ENCODE measurements around the gene USP24. TPM values are rescaled to one million over a fixed set of nuclear protein-coding genes. Genes with fewer than 3 reads are reported as not detected.

Gene USP24
- total and polyA plus RNA-seq, 10 of the 15 experiments (the other 5 are each of a cell fraction or from before 2014, with no cell fraction given): 4.6 to 36.5 (median 25.3) TPM

DNA sequence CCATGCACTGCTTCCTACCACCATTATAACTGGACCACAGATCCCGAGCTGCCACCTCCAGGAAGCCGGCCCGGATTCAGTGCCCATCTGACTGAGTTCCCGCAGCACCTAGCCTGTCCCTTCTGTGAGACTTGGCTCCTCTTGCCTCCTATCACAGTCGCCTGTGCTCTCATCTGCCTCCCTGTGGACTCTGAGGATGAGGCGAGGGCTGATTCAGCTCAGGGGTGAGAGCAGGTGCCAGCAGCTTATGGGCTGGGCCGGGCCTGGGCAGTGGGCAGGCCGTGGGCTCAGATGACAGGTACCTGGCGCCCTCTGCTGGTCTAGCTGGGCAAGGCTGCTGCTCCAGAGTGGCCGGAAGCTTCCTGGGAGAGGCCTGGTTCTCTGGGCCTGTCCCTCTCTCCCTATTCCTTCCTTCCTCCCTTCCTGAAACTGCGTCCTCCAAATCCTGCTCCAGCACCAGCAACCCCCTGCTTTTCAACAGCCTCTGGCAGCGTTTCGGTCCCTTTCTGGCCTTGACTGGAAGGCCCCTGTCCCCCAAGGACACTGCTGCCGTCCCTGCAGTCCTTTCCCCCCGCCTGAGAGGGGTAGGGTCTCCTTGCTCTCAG, 193.1 kb downstream of the USP24 start (continued):
- TF ChIP-seq RELB (IDR thresholded peaks at IDR 0.05; ENCODE audit: low read depth) (no peak), SUPT20H (IDR thresholded peaks at IDR 0.05; ENCODE audit: borderline replicate concordance, control insufficient read depth, low read depth, low read length) (no peak), NFYA (IDR thresholded peaks at IDR 0.05; ENCODE audit: borderline replicate concordance, low read depth, low read length) (no peak), ZNF217 (IDR thresholded peaks at IDR 0.05) (no peak), MEF2A (IDR thresholded peaks at IDR 0.05; ENCODE audit: insufficient read depth, low read depth, low read length) (no peak), SPI1 (IDR thresholded peaks at IDR 0.05; ENCODE audit: borderline replicate concordance, insufficient read depth, low read depth, low read length) (no peak), DPF2 (IDR thresholded peaks at IDR 0.05) (no peak), ASH2L (IDR thresholded peaks at IDR 0.05; ENCODE audit: borderline replicate concordance, low read depth) (no peak), GABPA (IDR thresholded peaks at IDR 0.05; ENCODE audit: low read depth) (no peak), POLR2AphosphoS5 (IDR thresholded peaks at IDR 0.05; ENCODE audit: low read length) (no peak), STAT1 (conservative IDR thresholded peaks at IDR 0.05) (no peak), SIX5 (IDR thresholded peaks at IDR 0.05; ENCODE audit: low read depth, low read length, severe bottlenecking) (no peak), SMC3 (IDR thresholded peaks at IDR 0.05; ENCODE audit: borderline replicate concordance, low read length) (peak; percentile 78), RBBP5 (conservative IDR thresholded peaks at IDR 0.05) (no peak), ZNF687 (IDR thresholded peaks at IDR 0.05) (no peak), EZH2 (IDR thresholded peaks at IDR 0.05; ENCODE audit: borderline replicate concordance, control insufficient read depth, low read depth, low read length) (no peak), YY1 (IDR thresholded peaks at IDR 0.05; ENCODE audit: low read depth, low read length) (no peak)
- TF ChIP-seq, protein P1, sequence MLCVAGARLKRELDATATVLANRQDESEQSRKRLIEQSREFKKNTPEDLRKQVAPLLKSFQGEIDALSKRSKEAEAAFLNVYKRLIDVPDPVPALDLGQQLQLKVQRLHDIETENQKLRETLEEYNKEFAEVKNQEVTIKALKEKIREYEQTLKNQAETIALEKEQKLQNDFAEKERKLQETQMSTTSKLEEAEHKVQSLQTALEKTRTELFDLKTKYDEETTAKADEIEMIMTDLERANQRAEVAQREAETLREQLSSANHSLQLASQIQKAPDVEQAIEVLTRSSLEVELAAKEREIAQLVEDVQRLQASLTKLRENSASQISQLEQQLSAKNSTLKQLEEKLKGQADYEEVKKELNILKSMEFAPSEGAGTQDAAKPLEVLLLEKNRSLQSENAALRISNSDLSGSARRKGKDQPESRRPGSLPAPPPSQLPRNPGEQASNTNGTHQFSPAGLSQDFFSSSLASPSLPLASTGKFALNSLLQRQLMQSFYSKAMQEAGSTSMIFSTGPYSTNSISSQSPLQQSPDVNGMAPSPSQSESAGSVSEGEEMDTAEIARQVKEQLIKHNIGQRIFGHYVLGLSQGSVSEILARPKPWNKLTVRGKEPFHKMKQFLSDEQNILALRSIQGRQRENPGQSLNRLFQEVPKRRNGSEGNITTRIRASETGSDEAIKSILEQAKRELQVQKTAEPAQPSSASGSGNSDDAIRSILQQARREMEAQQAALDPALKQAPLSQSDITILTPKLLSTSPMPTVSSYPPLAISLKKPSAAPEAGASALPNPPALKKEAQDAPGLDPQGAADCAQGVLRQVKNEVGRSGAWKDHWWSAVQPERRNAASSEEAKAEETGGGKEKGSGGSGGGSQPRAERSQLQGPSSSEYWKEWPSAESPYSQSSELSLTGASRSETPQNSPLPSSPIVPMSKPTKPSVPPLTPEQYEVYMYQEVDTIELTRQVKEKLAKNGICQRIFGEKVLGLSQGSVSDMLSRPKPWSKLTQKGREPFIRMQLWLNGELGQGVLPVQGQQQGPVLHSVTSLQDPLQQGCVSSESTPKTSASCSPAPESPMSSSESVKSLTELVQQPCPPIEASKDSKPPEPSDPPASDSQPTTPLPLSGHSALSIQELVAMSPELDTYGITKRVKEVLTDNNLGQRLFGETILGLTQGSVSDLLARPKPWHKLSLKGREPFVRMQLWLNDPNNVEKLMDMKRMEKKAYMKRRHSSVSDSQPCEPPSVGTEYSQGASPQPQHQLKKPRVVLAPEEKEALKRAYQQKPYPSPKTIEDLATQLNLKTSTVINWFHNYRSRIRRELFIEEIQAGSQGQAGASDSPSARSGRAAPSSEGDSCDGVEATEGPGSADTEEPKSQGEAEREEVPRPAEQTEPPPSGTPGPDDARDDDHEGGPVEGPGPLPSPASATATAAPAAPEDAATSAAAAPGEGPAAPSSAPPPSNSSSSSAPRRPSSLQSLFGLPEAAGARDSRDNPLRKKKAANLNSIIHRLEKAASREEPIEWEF (IDR thresholded peaks at IDR 0.05; ENCODE audit: insufficient replicate concordance, low read depth, low read length): no peak
- TF ChIP-seq, protein P2, sequence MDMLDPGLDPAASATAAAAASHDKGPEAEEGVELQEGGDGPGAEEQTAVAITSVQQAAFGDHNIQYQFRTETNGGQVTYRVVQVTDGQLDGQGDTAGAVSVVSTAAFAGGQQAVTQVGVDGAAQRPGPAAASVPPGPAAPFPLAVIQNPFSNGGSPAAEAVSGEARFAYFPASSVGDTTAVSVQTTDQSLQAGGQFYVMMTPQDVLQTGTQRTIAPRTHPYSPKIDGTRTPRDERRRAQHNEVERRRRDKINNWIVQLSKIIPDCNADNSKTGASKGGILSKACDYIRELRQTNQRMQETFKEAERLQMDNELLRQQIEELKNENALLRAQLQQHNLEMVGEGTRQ (IDR thresholded peaks at IDR 0.05; ENCODE audit: borderline replicate concordance, low read depth, low read length): no peak

Data from GM12878 (cell line).